Stimulated activated CD8-positive, alpha-beta memory T cell treated with anti-CD3 and anti-CD28 coated beads, Interleukin-7, amount 100 ng/mL, for 1 hour (primary cell): Measurements from ENCODE around the gene C20orf204.

Source experiments
- DNase-seq, 2 donors: peaks; one replicate each; pipeline ENCODE4 v3.0.0-alpha.2; 2020; ENCODE audit warnings: low read depth in 2 of 2

Gene C20orf204

GRCh38 chr20:64027981-64028685 lies 7.8 kb upstream of the C20orf204 start:
- DNase-seq = no peak

GRCh38 chr20:64029293-64030117 lies 6.5 kb upstream of the C20orf204 start:
- DNase-seq = no peak

GRCh38 chr20:64030371-64031134 lies 5.4 kb upstream of the C20orf204 start:
- no peak for DNase-seq

GRCh38 chr20:64031822-64032314 lies 4.1 kb upstream of the C20orf204 start:
- no peak for DNase-seq

- no peak for DNase-seq
These were observed 3.0 kb upstream of the C20orf204 start for GRCh38 chr20:64032706-64033624.

GRCh38 chr20:64033981-64034493 lies 1.9 kb upstream of the C20orf204 start:
- no peak for DNase-seq

GRCh38 chr20:64035066-64035932 lies 683 bp upstream of the C20orf204 start:
- DNase-seq = no peak

- no peak for DNase-seq
These were observed 590 bp downstream of the C20orf204 start for GRCh38 chr20:64036346-64037198.

- no peak for DNase-seq
These were observed 1.2 kb downstream of the C20orf204 start for GRCh38 chr20:64037199-64037497.

GRCh38 chr20:64037498-64038213 lies 1.7 kb downstream of the C20orf204 start:
- DNase-seq = no peak

GRCh38 chr20:64038224-64038564 lies 2.2 kb downstream of the C20orf204 start:
- DNase-seq = no peak

- peak; percentile 51 to 52 for DNase-seq
These were observed 2.7 kb downstream of the C20orf204 start for GRCh38 chr20:64038565-64039292.

- no peak for DNase-seq
These were observed 3.5 kb downstream of the C20orf204 start for GRCh38 chr20:64039293-64040160.

- DNase-seq = no peak
These were observed 4.5 kb downstream of the C20orf204 start for GRCh38 chr20:64040231-64041039.

GRCh38 chr20:64041040-64041780 lies 5.2 kb downstream of the C20orf204 start:
- DNase-seq = no peak

GRCh38 chr20:64041781-64042053 lies 5.7 kb downstream of the C20orf204 start:
- no peak for DNase-seq
